Measurements from ENCODE around the gene TNK1.
A peak's percentile ranks its signal among the peaks of the same experiment; 100 is the strongest.

GRCh38 chr17:7403043-7403726, 22.3 kb downstream of the TNK1 start:
- TF ChIP-seq CTCF (tag by site-specific recombination; IDR thresholded peaks at IDR 0.05) (no peak), PATZ1 (tag by site-specific recombination; IDR thresholded peaks at IDR 0.05) (peak; percentile 74), ZSCAN5A (tag by site-specific recombination; IDR thresholded peaks at IDR 0.05) (no peak), ZNF558 (tag by site-specific recombination; IDR thresholded peaks at IDR 0.05) (no peak), ZNF302 (tag by site-specific recombination; IDR thresholded peaks at IDR 0.05; ENCODE audit: low read depth) (no peak), ZNF473 (tag by site-specific recombination; IDR thresholded peaks at IDR 0.05) (no peak), ZNF707 (tag by site-specific recombination; IDR thresholded peaks at IDR 0.05) (no peak), ZNF654 (tag by site-specific recombination; IDR thresholded peaks at IDR 0.05; ENCODE audit: low read depth) (no peak), ZNF623 (tag by site-specific recombination; IDR thresholded peaks at IDR 0.05) (no peak), RBAK (tag by site-specific recombination; IDR thresholded peaks at IDR 0.05) (no peak), MZF1 (tag by site-specific recombination; IDR thresholded peaks at IDR 0.05; ENCODE audit: borderline replicate concordance) (no peak), ZNF239 (tag by site-specific recombination; IDR thresholded peaks at IDR 0.05) (no peak), ZNF530 (tag by site-specific recombination; IDR thresholded peaks at IDR 0.05; ENCODE audit: low read depth) (no peak), ZNF114 (tag by site-specific recombination; IDR thresholded peaks at IDR 0.05) (no peak)

Data from HEK293 (cell line).